HG03457 (cell line): Measurements from ENCODE around the gene NELFA.
"Not testable (repeated sequence)": the region's sequence is repeated elsewhere in the genome, so short reads cannot be mapped to it uniquely, and the experiment has no call there.

ENCODE experiments used
- ATAC-seq: cut with Tn5 transposase; IDR thresholded peaks from one replicate; pipeline ENCODE4 v1.9.1; 2021; ENCODE audit warnings: moderate number of reproducible peaks; ENCODE audit not compliant: unreplicated experiment

The NELFA gene

GRCh38 chr4:1994938-1995337, 13.8 kb downstream of the NELFA start:
- no peak for ATAC-seq

- ATAC-seq = not testable (repeated sequence)
Measured at GRCh38 chr4:1993718-1994516, 14.9 kb downstream of the NELFA start.

- ATAC-seq = no peak
Measured at GRCh38 chr4:1993169-1993516, 15.6 kb downstream of the NELFA start.

GRCh38 chr4:1992468-1993168, 16.2 kb downstream of the NELFA start:
- no peak for ATAC-seq

GRCh38 chr4:1991596-1992434, 17.0 kb downstream of the NELFA start:
- ATAC-seq = no peak

GRCh38 chr4:1991087-1991486, 17.7 kb downstream of the NELFA start:
- no peak for ATAC-seq

GRCh38 chr4:1990676-1991075, 18.1 kb downstream of the NELFA start:
- no peak for ATAC-seq

GRCh38 chr4:1990348-1990645, 18.5 kb downstream of the NELFA start:
- ATAC-seq = no peak

GRCh38 chr4:1989533-1990347, 19.0 kb downstream of the NELFA start:
- no peak for ATAC-seq

GRCh38 chr4:1988327-1988724, 20.4 kb downstream of the NELFA start:
- ATAC-seq = no peak

GRCh38 chr4:1987721-1988326, 20.9 kb downstream of the NELFA start:
- ATAC-seq = no peak

GRCh38 chr4:1987296-1987695, 21.5 kb downstream of the NELFA start:
- ATAC-seq = no peak

GRCh38 chr4:1986578-1987210, 22.1 kb downstream of the NELFA start:
- no peak for ATAC-seq

- no peak for ATAC-seq
Measured at GRCh38 chr4:1985780-1986577, 22.8 kb downstream of the NELFA start.

- no peak for ATAC-seq
Measured at GRCh38 chr4:1985294-1985693, 23.5 kb downstream of the NELFA start.

GRCh38 chr4:1984406-1985191, 24.2 kb downstream of the NELFA start:
- ATAC-seq = no peak

GRCh38 chr4:1983846-1984405, 24.8 kb downstream of the NELFA start:
- ATAC-seq = no peak
